Endothelial cell of umbilical vein (primary cell): ENCODE measurements around the gene PASK. TPM values are rescaled to one million over a fixed set of nuclear protein-coding genes. Genes with fewer than 3 reads are reported as not detected.

Experiments used
- BruUV-seq: library from RNA; stranded (reverse); fragments of 400-500 nt; replicated peaks from 2 replicates; lab custom pipeline; 2021; lab: Mats Ljungman, UMichigan
- CTCF ChIA-PET: fragments of 300-600, 350-600 bp; sonication (Branson Sonifier 250); formaldehyde crosslinking; loops from one replicate; lab custom pipeline; 2021; ENCODE audit warnings: antibody characterized with exemption, inconsistent platforms; lab: Charles Lee
- POLR2A ChIA-PET: fragments of 300-600, 350-600 bp; sonication (Branson Sonifier 250); formaldehyde crosslinking; loops from one replicate; lab custom pipeline; 2021; ENCODE audit warnings: antibody characterized with exemption, inconsistent platforms; lab: Charles Lee
- DNase-seq: peaks from one replicate; pipeline ENCODE4 v3.0.0-alpha.2; 2011; ENCODE audit warnings: low read depth, low spot score
- FAIRE-seq: peaks from 2 replicates; lab custom pipeline; 2011; peaks lifted over from hg19 to GRCh38; lab: Jason Lieb, UNC
- H2AFZ ChIP-seq: 2 replicates; pipeline ENCODE4 v1.6.0; 2012; ENCODE audit warnings: low read depth, low read length, control low read depth, inconsistent platforms
- H3K27ac ChIP-seq: 2 replicates; pipeline ENCODE4 v1.5.1; 2011; ENCODE audit warnings: low read depth, mild to moderate bottlenecking, control low read depth, low read length, moderate library complexity; ENCODE audit not compliant: insufficient read depth
- H3K27me3 ChIP-seq, 2 experiments: 2 replicates each; pipeline versions ENCODE4 v1.6.0 to v1.6.1; 2011; ENCODE audit warnings: low read length in 2 of 2, mixed read lengths in 1 of 2; ENCODE audit not compliant: control insufficient read depth in 2 of 2, insufficient read depth in 2 of 2
- H3K36me3 ChIP-seq, 2 experiments: 2 replicates in 1 of 2; 3 replicates in 1 of 2; pipeline ENCODE4 v1.5.1; 2011; ENCODE audit warnings: low read length in 2 of 2, mild to moderate bottlenecking in 1 of 2, moderate library complexity in 1 of 2; ENCODE audit not compliant: control insufficient read depth in 2 of 2, insufficient read depth in 2 of 2; ENCODE audit errors: extremely low read depth in 1 of 2
- H3K4me1 ChIP-seq: 3 replicates; pipeline ENCODE4 v1.5.1; 2011; ENCODE audit warnings: mild to moderate bottlenecking, low read length; ENCODE audit not compliant: control insufficient read depth, insufficient read depth; ENCODE audit errors: extremely low read depth
- H3K4me2 ChIP-seq: 2 replicates; pipeline ENCODE4 v1.6.1; 2011; ENCODE audit warnings: low read length, control low read depth, mixed read lengths; ENCODE audit not compliant: insufficient read depth
- H3K4me3 ChIP-seq, 3 experiments: fragments of 200-600 bp in 1 of 3; sonication (generic), shearing (Covaris generic) in 1 of 3; replicated peaks in 1 of 3; 2 replicates each; pipeline ENCODE4 v1.5.1; 2011 to 2016; ENCODE audit warnings: control low read depth in 3 of 3, low read length in 3 of 3, mild to moderate bottlenecking in 2 of 3, inconsistent platforms in 1 of 3, low read depth in 1 of 3, moderate library complexity in 1 of 3; ENCODE audit not compliant: insufficient read depth in 1 of 3
- H3K79me2 ChIP-seq: 2 replicates; pipeline ENCODE4 v1.6.0; 2012; ENCODE audit warnings: low read length, inconsistent platforms; ENCODE audit not compliant: control insufficient read depth, insufficient read depth
- H3K9ac ChIP-seq: replicated peaks from 2 replicates; pipeline ENCODE3; 2011; ENCODE audit warnings: low read length, control low read depth; ENCODE audit not compliant: insufficient read depth; ENCODE audit errors: extremely low read depth
- H3K9me1 ChIP-seq: replicated peaks from 3 replicates; pipeline ENCODE4 v1.6.0; 2011; ENCODE audit warnings: mild to moderate bottlenecking, low read length; ENCODE audit not compliant: control insufficient read depth, insufficient read depth; ENCODE audit errors: extremely low read depth
- H3K9me3 ChIP-seq: replicated peaks from 2 replicates; pipeline ENCODE4 v1.5.1; 2012; ENCODE audit warnings: low read length, inconsistent platforms; ENCODE audit not compliant: control insufficient read depth, insufficient read depth
- H4K20me1 ChIP-seq: replicated peaks from 2 replicates; pipeline ENCODE3; 2011; ENCODE audit warnings: mild to moderate bottlenecking, low read length; ENCODE audit not compliant: control insufficient read depth, insufficient read depth; ENCODE audit errors: extremely low read depth
- CTCF ChIP-seq, 2 donors: IDR thresholded peaks; 1 replicate in 1 of 2; 2 replicates in 1 of 2; pipeline ENCODE4 v1.5.1; 2011; ENCODE audit warnings: low read length in 2 of 2, mild to moderate bottlenecking in 2 of 2, moderate library complexity in 2 of 2, control low read depth in 1 of 2, inconsistent platforms in 1 of 2, low read depth in 1 of 2; ENCODE audit not compliant: insufficient read depth in 1 of 2; ENCODE audit errors: extremely low read depth in 1 of 2
- EZH2 ChIP-seq: IDR thresholded peaks from 2 replicates; pipeline ENCODE4 v1.6.1; 2012; ENCODE audit warnings: borderline replicate concordance, low read depth, mild to moderate bottlenecking, moderate library complexity, low read length, inconsistent platforms; ENCODE audit not compliant: severe bottlenecking
- FOS ChIP-seq: IDR thresholded peaks from 2 replicates; pipeline ENCODE4 v1.6.1; 2011; ENCODE audit warnings: mild to moderate bottlenecking, low read length, moderate library complexity, borderline replicate concordance; ENCODE audit not compliant: insufficient read depth
- GATA2 ChIP-seq: IDR thresholded peaks from 2 replicates; pipeline ENCODE4 v1.7.0; 2011; ENCODE audit warnings: low read depth, mild to moderate bottlenecking, moderate library complexity, mixed read lengths, low read length; ENCODE audit not compliant: insufficient read length, insufficient read depth
- JUN ChIP-seq: IDR thresholded peaks from 2 replicates; pipeline ENCODE4 v1.6.1; 2011; ENCODE audit warnings: borderline replicate concordance, low read depth; ENCODE audit not compliant: insufficient read length, insufficient read depth
- MAX ChIP-seq: IDR thresholded peaks from 2 replicates; pipeline ENCODE4 v1.6.1; 2011; ENCODE audit not compliant: insufficient read depth, insufficient read length
- MYC ChIP-seq: IDR thresholded peaks from one replicate; pipeline ENCODE4 v1.6.1; 2011; ENCODE audit warnings: mild to moderate bottlenecking, low read depth, low read length
- POLR2A ChIP-seq: IDR thresholded peaks from 2 replicates; pipeline ENCODE4 v1.6.1; 2012; ENCODE audit warnings: low read depth, mild to moderate bottlenecking, control low read depth, low read length
- POLR2AphosphoS5 ChIP-seq: IDR thresholded peaks from 2 replicates; pipeline ENCODE4 v1.6.1; 2012; ENCODE audit warnings: low read depth, mild to moderate bottlenecking, control low read depth, low read length, moderate library complexity; ENCODE audit not compliant: insufficient read depth
- dilution Hi-C: fragments of 300-500 bp; cut with MboI; formaldehyde crosslinking; loops from one replicate; pipeline ENCODE4 v1.15.0; 2019; ENCODE audit warnings: low sequenced_read_pairs; ENCODE audit not compliant: extremely low pct_ligation_motif_present
- intact Hi-C: fragments of 100-400 bp; cut with micrococcal nuclease; formaldehyde crosslinking; loops from one replicate; pipeline ENCODE4 v1.10.0; 2022
- polyA plus RNA-seq, 4 experiments: library from polyadenylated mRNA; depleted of rRNA in 3 of 4; stranded (reverse) in 3 of 4; unstranded in 1 of 4; fragments of >200 nt; gene quantifications; 2 replicates each; pipeline versions ENCODE4 v1.2.1 to v1.2.3, GENCODE V29; 2011 to 2012; ENCODE audit warnings: missing spikeins in 1 of 4
- total RNA-seq: library from RNA; stranded (reverse); gene quantifications from 2 replicates; pipeline ENCODE4 v1.2.3, GENCODE V29; 2021

The PASK gene
- total and polyA plus RNA-seq, 2 donors (not counting 3 experiments of a cell fraction or from before 2014, with no cell fraction given): 5.7 to 17.3 TPM

- no TSS peak for BruUV-seq
- ChIA-PET CTCF (no interaction called here), POLR2A (no interaction called here)
- H3K9ac ChIP-seq: no peak overlapping the region
- dilution Hi-C loops (no loop called here), intact Hi-C loops (no loop called here)
- no peaks in the 10 kb centered on the region for H3K9me3 ChIP-seq
- H2AFZ ChIP-seq: no peak overlapping the region
- no peaks in the 10 kb centered on the region for H3K79me2 ChIP-seq
- H4K20me1 ChIP-seq: no peaks in the 10 kb centered on the region
- no peaks in the 10 kb centered on the region for H3K36me3 ChIP-seq
- DNase-seq (no peak), FAIRE-seq (no peak)
- no peak overlapping the region for H3K4me2 ChIP-seq
- no peak overlapping the region for H3K4me3 ChIP-seq
- H3K4me1 ChIP-seq: no peaks in the 10 kb centered on the region
- H3K27me3 ChIP-seq: no peaks in the 10 kb centered on the region
- TF ChIP-seq CTCF (IDR thresholded peaks at IDR 0.05; ENCODE audit: extremely low read depth in 1 of 2, insufficient read depth in 1 of 2, low read depth in 1 of 2, low read length in 2 of 2) (no peak), MYC (no peak), EZH2 (no peak), POLR2AphosphoS5 (no peak), JUN (no peak), MAX (no peak), GATA2 (no peak), FOS (no peak), POLR2A (no peak)
- H3K9me1 ChIP-seq: no peaks in the 10 kb centered on the region
- no peak overlapping the region for H3K27ac ChIP-seq
These were observed 49.4 kb upstream of the PASK start for GRCh38 chr2:241198381-241199279.
